H1 (cell line): ENCODE results near the gene SEZ6L.

Experiments used
- CHD2 ChIP-seq: IDR thresholded peaks from 2 replicates; pipeline ENCODE4 v1.6.1; 2012; ENCODE audit warnings: low read length, improper control_type of control experiment
- EGR1 ChIP-seq: IDR thresholded peaks from 2 replicates; pipeline ENCODE4 v1.6.1; 2011; ENCODE audit warnings: low read depth, low read length, borderline replicate concordance
- MAFK ChIP-seq: IDR thresholded peaks from 2 replicates; pipeline ENCODE4 v1.6.1; 2012; ENCODE audit warnings: low read depth, mild to moderate bottlenecking, improper control_type of control experiment, low read length
- TAF7 ChIP-seq: optimal IDR thresholded peaks from 2 replicates; pipeline ENCODE3; 2011; ENCODE audit warnings: low read depth, mild to moderate bottlenecking, inconsistent platforms, low read length, moderate library complexity, borderline replicate concordance
- TF ChIP-seq, protein P1 (sequence below), 3 experiments: IDR thresholded peaks; 1 replicate in 2 of 3; 2 replicates in 1 of 3; pipeline versions ENCODE4 v1.5.1 to v1.6.1; 2011; ENCODE audit warnings: low read length in 3 of 3, mild to moderate bottlenecking in 3 of 3, inconsistent platforms in 2 of 3, low read depth in 1 of 3, moderate library complexity in 1 of 3; ENCODE audit not compliant: insufficient read depth in 1 of 3; ENCODE audit errors: control extremely low read depth in 1 of 3

DNA sequence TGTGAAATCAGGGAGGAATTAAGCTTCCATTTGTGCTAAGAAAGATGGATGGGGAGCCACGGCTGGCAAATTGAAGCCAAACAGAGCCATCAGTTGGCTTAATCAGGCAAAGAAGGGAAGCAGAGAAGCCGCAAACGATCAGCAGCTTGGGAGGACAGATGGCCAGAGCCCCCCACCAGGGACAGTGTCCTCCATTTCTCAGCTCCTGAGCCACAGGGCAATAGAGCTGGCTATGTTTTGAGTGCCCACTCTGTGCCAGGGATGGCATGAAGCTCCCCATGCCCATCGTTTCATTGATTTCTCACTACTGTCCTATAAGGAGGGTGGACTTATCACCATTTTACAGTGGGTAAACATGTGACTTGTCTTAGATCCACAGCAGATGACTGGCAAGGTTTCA lies 133.5 kb downstream of the SEZ6L start:
- TF ChIP-seq MAFK = no peak
- no peak for TF ChIP-seq TAF7
- TF ChIP-seq, protein P1, sequence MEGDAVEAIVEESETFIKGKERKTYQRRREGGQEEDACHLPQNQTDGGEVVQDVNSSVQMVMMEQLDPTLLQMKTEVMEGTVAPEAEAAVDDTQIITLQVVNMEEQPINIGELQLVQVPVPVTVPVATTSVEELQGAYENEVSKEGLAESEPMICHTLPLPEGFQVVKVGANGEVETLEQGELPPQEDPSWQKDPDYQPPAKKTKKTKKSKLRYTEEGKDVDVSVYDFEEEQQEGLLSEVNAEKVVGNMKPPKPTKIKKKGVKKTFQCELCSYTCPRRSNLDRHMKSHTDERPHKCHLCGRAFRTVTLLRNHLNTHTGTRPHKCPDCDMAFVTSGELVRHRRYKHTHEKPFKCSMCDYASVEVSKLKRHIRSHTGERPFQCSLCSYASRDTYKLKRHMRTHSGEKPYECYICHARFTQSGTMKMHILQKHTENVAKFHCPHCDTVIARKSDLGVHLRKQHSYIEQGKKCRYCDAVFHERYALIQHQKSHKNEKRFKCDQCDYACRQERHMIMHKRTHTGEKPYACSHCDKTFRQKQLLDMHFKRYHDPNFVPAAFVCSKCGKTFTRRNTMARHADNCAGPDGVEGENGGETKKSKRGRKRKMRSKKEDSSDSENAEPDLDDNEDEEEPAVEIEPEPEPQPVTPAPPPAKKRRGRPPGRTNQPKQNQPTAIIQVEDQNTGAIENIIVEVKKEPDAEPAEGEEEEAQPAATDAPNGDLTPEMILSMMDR (IDR thresholded peaks at IDR 0.05; ENCODE audit: control extremely low read depth in 1 of 3, insufficient read depth in 1 of 3, low read depth in 1 of 3, low read length in 3 of 3) = no peak
- no peak for TF ChIP-seq CHD2
- TF ChIP-seq EGR1 = no peak
